GM23338 (cell line): ENCODE results near the gene RASSF4. TPM values are rescaled to one million over a fixed set of nuclear protein-coding genes. Genes with fewer than 3 reads are reported as not detected.

Source experiments
- ATAC-seq: fragments of 200-7000 bp; cut with Tn5 transposase; 3 replicates; pipeline ENCODE4 v1.9.1; 2020
- DNase-seq: peaks from one replicate; pipeline ENCODE4 v3.0.0-alpha.2; 2015; ENCODE audit warnings: low spot score
- H2AFZ ChIP-seq: fragments of 200-600 bp; sonication (generic); 2 replicates; pipeline ENCODE4 v1.8.0; 2016; ENCODE audit warnings: antibody characterized with exemption, mild to moderate bottlenecking, moderate library complexity
- H3F3A ChIP-seq: fragments of 200-600 bp; sonication (generic); replicated peaks from 2 replicates; pipeline ENCODE4 v1.8.0; 2017; ENCODE audit warnings: antibody characterized with exemption, mixed run types, low read depth
- H3K27ac ChIP-seq: fragments of 200-600 bp; sonication (generic); 2 replicates; pipeline ENCODE4 v1.6.1; 2016; ENCODE audit warnings: low read depth
- H3K27me3 ChIP-seq: fragments of 200-600 bp; sonication (generic); 2 replicates; pipeline ENCODE4 v1.8.0; 2016; ENCODE audit warnings: mild to moderate bottlenecking, mixed run types, moderate library complexity; ENCODE audit not compliant: insufficient read depth
- H3K36me3 ChIP-seq: fragments of 200-600 bp; sonication (generic); 2 replicates; pipeline ENCODE4 v1.8.0; 2016; ENCODE audit warnings: mild to moderate bottlenecking; ENCODE audit not compliant: insufficient read depth
- H3K4me1 ChIP-seq: fragments of 200-600 bp; sonication (generic); 2 replicates; pipeline ENCODE4 v1.8.0; 2016; ENCODE audit warnings: mild to moderate bottlenecking, moderate library complexity; ENCODE audit not compliant: insufficient read depth
- H3K4me2 ChIP-seq: fragments of 200-600 bp; sonication (generic); 2 replicates; pipeline ENCODE4 v1.7.1; 2017; ENCODE audit warnings: mixed run types
- H3K4me3 ChIP-seq: fragments of 200-600 bp; sonication (generic); 2 replicates; pipeline ENCODE4 v1.6.1; 2016; ENCODE audit warnings: mixed run types
- H3K79me2 ChIP-seq: fragments of 200-600 bp; sonication (generic); replicated peaks from 2 replicates; pipeline ENCODE4 v1.8.0; 2017; ENCODE audit warnings: mild to moderate bottlenecking; ENCODE audit not compliant: insufficient read depth
- H3K9me2 ChIP-seq: fragments of 200-600 bp; sonication (generic); 2 replicates; pipeline ENCODE4 v1.8.0; 2017; ENCODE audit not compliant: insufficient read depth
- H4K20me1 ChIP-seq: fragments of 200-600 bp; sonication (generic); replicated peaks from 2 replicates; pipeline ENCODE4 v1.8.0; 2017; ENCODE audit warnings: mild to moderate bottlenecking; ENCODE audit not compliant: insufficient read depth
- H3K27ac Mint-ChIP-seq: 2 replicates; pipeline ENCODE4 v1.8.0; 2020; ENCODE audit warnings: inconsistent platforms, mild to moderate bottlenecking, moderate library complexity, mixed read lengths
- H3K27me3 Mint-ChIP-seq: 3 replicates; pipeline ENCODE4 v1.8.0; 2022; ENCODE audit warnings: low read depth, mild to moderate bottlenecking, moderate library complexity, mixed read lengths, inconsistent platforms; ENCODE audit not compliant: insufficient read depth, poor library complexity
- H3K36me3 Mint-ChIP-seq: 3 replicates; pipeline ENCODE4 v1.8.0; 2021; ENCODE audit warnings: low read depth, mild to moderate bottlenecking, inconsistent platforms, moderate library complexity, mixed read lengths
- H3K4me1 Mint-ChIP-seq: 3 replicates; pipeline ENCODE4 v1.8.0; 2020; ENCODE audit warnings: mild to moderate bottlenecking, inconsistent platforms, mixed read lengths
- H3K4me3 Mint-ChIP-seq: 3 replicates; pipeline ENCODE4 v1.8.0; 2021; ENCODE audit warnings: moderate library complexity, mild to moderate bottlenecking, inconsistent platforms, mixed read lengths
- H3K9me3 Mint-ChIP-seq: 3 replicates; pipeline ENCODE4 v1.8.0; 2020; ENCODE audit warnings: moderate library complexity, mild to moderate bottlenecking, inconsistent platforms, mixed read lengths
- ETS1 ChIP-seq: IDR thresholded peaks from 2 replicates; pipeline ENCODE4 v1.6.1; 2016; ENCODE audit warnings: antibody characterized with exemption
- EZH2 ChIP-seq: fragments of 200-600 bp; sonication (generic); IDR thresholded peaks from one replicate; pipeline ENCODE4 v1.8.0; 2017; ENCODE audit warnings: antibody characterized with exemption, mild to moderate bottlenecking, low read depth; ENCODE audit not compliant: unreplicated experiment
- EZH2phosphoT487 ChIP-seq: fragments of 200-600 bp; sonication (generic); IDR thresholded peaks from one replicate; pipeline ENCODE4 v1.8.1; 2018; ENCODE audit warnings: antibody characterized with exemption; ENCODE audit not compliant: unreplicated experiment
- JUNB ChIP-seq: IDR thresholded peaks from one replicate; pipeline ENCODE4 v1.6.1; 2016; ENCODE audit warnings: antibody characterized with exemption; ENCODE audit not compliant: unreplicated experiment
- NANOG ChIP-seq: IDR thresholded peaks from 2 replicates; pipeline ENCODE4 v1.6.1; 2016; ENCODE audit warnings: antibody characterized with exemption, borderline replicate concordance
- STAT1 ChIP-seq: IDR thresholded peaks from one replicate; pipeline ENCODE4 v1.6.1; 2016; ENCODE audit warnings: antibody characterized with exemption; ENCODE audit not compliant: unreplicated experiment
- ZNF331 ChIP-seq: fragments of 250-450 bp; sonication (Bioruptor Pico); IDR thresholded peaks from 2 replicates; pipeline ENCODE4 v1.5.0; 2020; ENCODE audit warnings: low read depth, mild to moderate bottlenecking, moderate library complexity
- polyA plus RNA-seq: library from polyadenylated mRNA; unstranded; fragments of >200 nt; fragmentation: Nextera tagmentation; extraction: Ambion mirVana; gene quantifications from 2 replicates; pipeline ENCODE4 v1.2.1, GENCODE V29; 2016
- total RNA-seq: library from RNA; depleted of rRNA; stranded (reverse); fragments of >200 nt; shearing (Covaris generic); gene quantifications from 2 replicates; pipeline ENCODE4 v1.2.3, GENCODE V29; 2014
- TF ChIP-seq, protein P1 (sequence below), 2 experiments: fragments of 200-600 bp in 1 of 2; sonication (generic) in 1 of 2; conservative IDR thresholded peaks; 2 replicates each; pipeline versions ENCODE4 v1.5.1 to v1.6.1; 2016 to 2017; ENCODE audit warnings: antibody characterized with exemption in 2 of 2, low read depth in 2 of 2, mild to moderate bottlenecking in 2 of 2, moderate library complexity in 1 of 2

The RASSF4 gene
- total and polyA plus RNA-seq, 2 experiments from 2014 or later = 12.4 to 13.6 TPM

- TF ChIP-seq, protein P1, sequence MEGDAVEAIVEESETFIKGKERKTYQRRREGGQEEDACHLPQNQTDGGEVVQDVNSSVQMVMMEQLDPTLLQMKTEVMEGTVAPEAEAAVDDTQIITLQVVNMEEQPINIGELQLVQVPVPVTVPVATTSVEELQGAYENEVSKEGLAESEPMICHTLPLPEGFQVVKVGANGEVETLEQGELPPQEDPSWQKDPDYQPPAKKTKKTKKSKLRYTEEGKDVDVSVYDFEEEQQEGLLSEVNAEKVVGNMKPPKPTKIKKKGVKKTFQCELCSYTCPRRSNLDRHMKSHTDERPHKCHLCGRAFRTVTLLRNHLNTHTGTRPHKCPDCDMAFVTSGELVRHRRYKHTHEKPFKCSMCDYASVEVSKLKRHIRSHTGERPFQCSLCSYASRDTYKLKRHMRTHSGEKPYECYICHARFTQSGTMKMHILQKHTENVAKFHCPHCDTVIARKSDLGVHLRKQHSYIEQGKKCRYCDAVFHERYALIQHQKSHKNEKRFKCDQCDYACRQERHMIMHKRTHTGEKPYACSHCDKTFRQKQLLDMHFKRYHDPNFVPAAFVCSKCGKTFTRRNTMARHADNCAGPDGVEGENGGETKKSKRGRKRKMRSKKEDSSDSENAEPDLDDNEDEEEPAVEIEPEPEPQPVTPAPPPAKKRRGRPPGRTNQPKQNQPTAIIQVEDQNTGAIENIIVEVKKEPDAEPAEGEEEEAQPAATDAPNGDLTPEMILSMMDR (conservative IDR thresholded peaks at IDR 0.05; ENCODE audit: low read depth in 2 of 2) = no peak
- TF ChIP-seq NANOG = no peak
- no peak for TF ChIP-seq ETS1
- no peak for TF ChIP-seq STAT1
Observed at GRCh38 chr10:44980309-44981171, 20.9 kb downstream of the RASSF4 start (continued).

GRCh38 chr10:44981172-44982113 is 21.8 kb downstream of the RASSF4 start:
- H3K27ac Mint-ChIP-seq = no peak overlapping the region
- H3K4me2 ChIP-seq = no peak overlapping the region
- peaks cover 33% of the 10 kb centered on the region for H3K4me1 ChIP-seq
- no peak overlapping the region for H3K4me3 ChIP-seq
- no peak overlapping the region for H2AFZ ChIP-seq
- H3K9me3 Mint-ChIP-seq = no peaks in the 10 kb centered on the region
- TF ChIP-seq, protein P1 (conservative IDR thresholded peaks at IDR 0.05; ENCODE audit: low read depth in 2 of 2) = no peak
- TF ChIP-seq EZH2phosphoT487 (no peak), ZNF331 (CRISPR knock-in tag) (no peak), JUNB (no peak), ETS1 (no peak), EZH2 (no peak), STAT1 (no peak)
- H3K27ac ChIP-seq = no peak overlapping the region
- peaks cover 54% of the 10 kb centered on the region for H3K4me1 Mint-ChIP-seq
- DNase-seq = no peak
- no peaks in the 10 kb centered on the region for H3F3A ChIP-seq
- H3K27me3 ChIP-seq = no peaks in the 10 kb centered on the region
- no peak overlapping the region for H3K4me3 Mint-ChIP-seq
- H3K79me2 ChIP-seq = no peaks in the 10 kb centered on the region
- no peak for ATAC-seq
- no peaks in the 10 kb centered on the region for H3K9me2 ChIP-seq
- H3K27me3 Mint-ChIP-seq = peaks cover 21% of the 10 kb centered on the region
- H3K36me3 Mint-ChIP-seq = no peaks in the 10 kb centered on the region; the same call in 2 of the 3 replicates
- H3K36me3 ChIP-seq = no peaks in the 10 kb centered on the region
- H4K20me1 ChIP-seq = no peaks in the 10 kb centered on the region
